Epidermal melanocyte (primary cell): ENCODE results near the gene CHTOP.
"Not testable (repeated sequence)": the region's sequence is repeated elsewhere in the genome, so short reads cannot be mapped to it uniquely, and the experiment has no call there.

ENCODE experiments used
- DNase-seq: peaks from one replicate; pipeline ENCODE4 v3.0.0; 2011; ENCODE audit warnings: low spot score; ENCODE audit not compliant: insufficient read length

The CHTOP gene

GRCh38 chr1:153631047-153632022, 2.5 kb upstream of the CHTOP start:
- DNase-seq = no peak

GRCh38 chr1:153633161-153633753, 609 bp upstream of the CHTOP start:
- DNase-seq = no peak

GRCh38 chr1:153635872-153636271, 2.0 kb downstream of the CHTOP start:
- no peak for DNase-seq

GRCh38 chr1:153636312-153636711, 2.4 kb downstream of the CHTOP start:
- no peak for DNase-seq

- no peak for DNase-seq
These were observed 4.4 kb downstream of the CHTOP start for GRCh38 chr1:153638261-153638660.

GRCh38 chr1:153639280-153639679, 5.4 kb downstream of the CHTOP start:
- no peak for DNase-seq

- DNase-seq = not testable (repeated sequence)
These were observed 6.3 kb downstream of the CHTOP start for GRCh38 chr1:153640213-153640612.

- no peak for DNase-seq
These were observed 7.0 kb downstream of the CHTOP start for GRCh38 chr1:153640861-153641260.

- DNase-seq = no peak
These were observed 8.3 kb downstream of the CHTOP start for GRCh38 chr1:153642161-153642560.

GRCh38 chr1:153643100-153643499, 9.2 kb downstream of the CHTOP start:
- no peak for DNase-seq

- DNase-seq = no peak
These were observed 9.9 kb downstream of the CHTOP start for GRCh38 chr1:153643816-153644215.

GRCh38 chr1:153646672-153647345, 12.9 kb downstream of the CHTOP start:
- no peak for DNase-seq

- DNase-seq = no peak
These were observed 13.5 kb downstream of the CHTOP start for GRCh38 chr1:153647346-153647714.

- no peak for DNase-seq
These were observed 14.3 kb downstream of the CHTOP start for GRCh38 chr1:153648000-153648643.

GRCh38 chr1:153649137-153649862, 15.4 kb downstream of the CHTOP start:
- DNase-seq = no peak

- no peak for DNase-seq
These were observed 16.0 kb downstream of the CHTOP start for GRCh38 chr1:153649863-153650235.

GRCh38 chr1:153651771-153652170, 17.9 kb downstream of the CHTOP start:
- DNase-seq = no peak

- no peak for DNase-seq
These were observed 19.1 kb downstream of the CHTOP start for GRCh38 chr1:153652805-153653500.

- no peak for DNase-seq
These were observed 21.5 kb downstream of the CHTOP start for GRCh38 chr1:153655333-153655732.

- DNase-seq = peak; percentile 87
These were observed 24.7 kb downstream of the CHTOP start, which contains the start of gene SNAPIN for GRCh38 chr1:153658400-153659174. SNAPIN (plus strand) TSS chr1:153658703; CDS start chr1:153658744, 41 bp downstream.
